Measurements from ENCODE around the gene TSC2.

- no peak for TF ChIP-seq EP300 (conservative IDR thresholded peaks at IDR 0.05; ENCODE audit: poor library complexity, severe bottlenecking)
- TF ChIP-seq CTCF (IDR thresholded peaks at IDR 0.05; ENCODE audit: poor library complexity, severe bottlenecking) = no peak
- no peak for TF ChIP-seq SMC3 (conservative IDR thresholded peaks at IDR 0.05; ENCODE audit: poor library complexity)
- no peak for TF ChIP-seq EZH2 (IDR thresholded peaks at IDR 0.05; ENCODE audit: borderline replicate concordance, insufficient read depth, low read length, poor library complexity, severe bottlenecking)
- TF ChIP-seq RAD21 (conservative IDR thresholded peaks at IDR 0.05) = no peak
- no peak for TF ChIP-seq MXI1 (conservative IDR thresholded peaks at IDR 0.05; ENCODE audit: poor library complexity, severe bottlenecking)
- no peak for TF ChIP-seq POLR2AphosphoS5 (IDR thresholded peaks at IDR 0.05)
- TF ChIP-seq, protein P1, sequence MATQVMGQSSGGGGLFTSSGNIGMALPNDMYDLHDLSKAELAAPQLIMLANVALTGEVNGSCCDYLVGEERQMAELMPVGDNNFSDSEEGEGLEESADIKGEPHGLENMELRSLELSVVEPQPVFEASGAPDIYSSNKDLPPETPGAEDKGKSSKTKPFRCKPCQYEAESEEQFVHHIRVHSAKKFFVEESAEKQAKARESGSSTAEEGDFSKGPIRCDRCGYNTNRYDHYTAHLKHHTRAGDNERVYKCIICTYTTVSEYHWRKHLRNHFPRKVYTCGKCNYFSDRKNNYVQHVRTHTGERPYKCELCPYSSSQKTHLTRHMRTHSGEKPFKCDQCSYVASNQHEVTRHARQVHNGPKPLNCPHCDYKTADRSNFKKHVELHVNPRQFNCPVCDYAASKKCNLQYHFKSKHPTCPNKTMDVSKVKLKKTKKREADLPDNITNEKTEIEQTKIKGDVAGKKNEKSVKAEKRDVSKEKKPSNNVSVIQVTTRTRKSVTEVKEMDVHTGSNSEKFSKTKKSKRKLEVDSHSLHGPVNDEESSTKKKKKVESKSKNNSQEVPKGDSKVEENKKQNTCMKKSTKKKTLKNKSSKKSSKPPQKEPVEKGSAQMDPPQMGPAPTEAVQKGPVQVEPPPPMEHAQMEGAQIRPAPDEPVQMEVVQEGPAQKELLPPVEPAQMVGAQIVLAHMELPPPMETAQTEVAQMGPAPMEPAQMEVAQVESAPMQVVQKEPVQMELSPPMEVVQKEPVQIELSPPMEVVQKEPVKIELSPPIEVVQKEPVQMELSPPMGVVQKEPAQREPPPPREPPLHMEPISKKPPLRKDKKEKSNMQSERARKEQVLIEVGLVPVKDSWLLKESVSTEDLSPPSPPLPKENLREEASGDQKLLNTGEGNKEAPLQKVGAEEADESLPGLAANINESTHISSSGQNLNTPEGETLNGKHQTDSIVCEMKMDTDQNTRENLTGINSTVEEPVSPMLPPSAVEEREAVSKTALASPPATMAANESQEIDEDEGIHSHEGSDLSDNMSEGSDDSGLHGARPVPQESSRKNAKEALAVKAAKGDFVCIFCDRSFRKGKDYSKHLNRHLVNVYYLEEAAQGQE (IDR thresholded peaks at IDR 0.05; ENCODE audit: borderline replicate concordance) = no peak
Measured at GRCh38 chr16:2035431-2036199, 12.2 kb upstream of the TSC2 start.
